NCI-H1417 (cell line): ENCODE measurements around the gene ADGRF5.
A peak's percentile ranks its signal among the peaks of the same experiment; 100 is the strongest.
"Not testable (repeated sequence)": the region's sequence is repeated elsewhere in the genome, so short reads cannot be mapped to it uniquely, and the experiment has no call there.

ENCODE experiments used
- DNase-seq, 3 experiments: peaks; one replicate each; lab custom pipeline; 2025; lab: John Stamatoyannopoulos, UW

Gene ADGRF5

DNA sequence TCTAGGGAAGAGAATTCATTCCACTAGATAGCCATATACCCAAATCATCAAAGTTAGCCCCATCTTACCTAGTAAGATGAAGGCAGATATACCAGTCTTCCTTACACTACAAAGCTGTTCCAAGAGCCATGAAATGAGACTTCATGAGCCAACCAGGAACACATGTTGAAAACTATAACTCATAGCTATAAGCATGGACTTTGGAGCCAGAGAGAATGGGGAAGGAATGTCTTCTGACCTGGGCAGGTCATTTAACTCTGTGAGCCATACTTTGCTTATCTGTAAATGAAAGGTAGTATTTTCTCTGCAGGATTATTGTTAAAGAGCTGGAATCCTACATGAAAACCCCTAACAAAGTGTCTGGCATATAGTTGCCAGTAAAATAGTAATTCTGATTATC is 27.3 kb downstream of the ADGRF5 start:
- DNase-seq: no peak

DNA sequence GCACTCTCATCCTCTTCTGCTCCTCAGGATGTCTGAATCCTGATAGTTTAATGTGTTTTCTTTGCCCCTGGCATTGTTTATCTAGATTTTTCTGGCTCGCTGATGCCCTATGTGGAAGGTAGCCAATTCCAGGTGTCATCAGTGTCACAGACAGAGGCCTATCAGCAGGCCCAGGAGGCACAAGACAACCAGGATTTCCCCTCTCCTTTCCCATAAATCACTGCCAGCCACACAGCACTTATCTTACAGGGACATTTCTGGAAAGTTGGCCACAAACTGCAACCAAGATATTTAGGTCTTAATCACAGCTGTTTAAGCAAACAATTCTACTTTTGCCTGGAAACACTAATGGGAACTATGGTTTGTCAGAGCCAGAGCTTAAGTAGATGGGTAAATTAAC is 28.1 kb downstream of the ADGRF5 start:
- peak in 1 of 3 experiments; percentile 26 for DNase-seq

DNA sequence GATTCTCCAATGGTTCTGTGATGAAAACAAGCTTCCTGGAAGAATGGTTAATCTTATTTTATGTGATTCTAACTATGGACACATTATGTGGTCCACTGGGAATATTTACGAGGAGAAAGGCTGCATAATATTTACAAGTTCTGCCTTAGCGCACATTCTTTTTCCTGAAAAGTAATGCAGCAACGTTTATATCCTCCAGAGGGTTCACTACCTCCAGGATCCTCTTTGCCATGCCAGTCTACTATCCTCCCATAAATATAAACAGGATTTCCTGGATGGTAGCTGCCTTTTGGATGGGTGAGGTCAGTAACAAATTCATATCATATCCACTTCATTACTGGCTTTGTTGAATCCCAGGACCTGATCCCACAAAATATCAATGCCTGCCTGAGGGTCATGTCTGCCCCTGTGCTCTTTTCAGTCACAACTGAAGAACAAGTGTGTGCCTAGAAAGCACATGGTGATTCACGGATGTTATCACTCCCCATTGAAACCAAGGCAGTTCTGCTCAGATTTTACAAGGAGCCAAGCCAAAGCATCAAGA is 30.4 kb downstream of the ADGRF5 start:
- DNase-seq: no peak

DNA sequence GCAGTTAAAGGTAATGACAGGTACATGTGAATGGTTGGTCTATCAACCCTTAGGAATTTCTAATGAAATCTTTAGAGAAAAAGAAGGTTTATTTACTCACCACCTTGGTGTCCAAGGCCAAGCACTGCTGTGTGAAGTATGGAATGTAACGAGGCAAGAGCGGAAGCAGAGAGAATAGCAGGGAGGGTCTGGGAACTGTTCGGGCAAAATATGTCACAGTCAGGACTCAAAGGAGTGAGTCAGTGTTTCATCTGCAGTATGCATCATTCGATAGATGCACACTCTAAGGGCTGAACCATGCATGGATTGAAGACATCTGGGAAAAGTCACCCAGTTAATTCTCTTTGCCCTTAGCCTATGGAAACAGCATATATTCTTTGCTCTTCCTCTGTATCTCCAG is 33.2 kb downstream of the ADGRF5 start:
- no peak for DNase-seq

DNA sequence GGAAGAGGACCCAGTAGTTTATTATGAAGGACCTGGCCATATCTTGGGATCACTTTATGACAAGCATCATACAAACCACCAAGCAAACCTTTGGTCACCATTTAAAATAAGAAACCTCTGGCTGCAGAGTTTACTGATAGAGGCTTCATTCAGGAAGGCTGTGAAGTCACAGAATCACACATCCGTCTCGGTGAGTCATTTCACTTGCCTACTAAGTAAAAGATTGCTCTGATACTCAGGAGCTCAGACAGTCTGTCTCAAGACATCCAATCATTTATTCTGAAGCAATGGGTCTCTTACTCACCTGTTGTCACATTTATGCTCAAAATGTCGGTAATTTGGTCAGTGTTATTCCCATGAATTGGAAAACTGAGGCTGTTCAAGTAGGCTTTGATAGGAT is 33.7 kb downstream of the ADGRF5 start:
- DNase-seq: no peak

DNA sequence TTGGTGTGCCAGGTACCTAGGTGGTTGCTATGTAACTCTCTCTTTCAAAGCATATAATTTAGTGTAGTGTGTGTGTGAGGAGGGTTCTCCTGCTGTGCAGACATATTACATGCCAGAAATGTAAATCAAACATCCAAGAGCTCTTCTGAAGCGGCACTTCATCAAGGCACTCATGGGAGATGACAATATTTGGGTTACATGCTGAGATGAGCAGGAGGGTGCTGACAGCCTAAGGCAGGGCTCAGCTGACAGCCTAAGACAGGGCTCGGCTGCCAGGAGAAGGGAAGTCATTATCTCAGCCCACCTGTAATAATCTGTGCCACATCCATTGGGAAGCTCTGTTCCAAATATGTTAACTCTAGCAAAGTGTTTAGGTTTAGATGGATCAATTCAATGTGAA is 39.1 kb downstream of the ADGRF5 start:
- peak; percentile 84 to 99 (median 89) for DNase-seq

DNA sequence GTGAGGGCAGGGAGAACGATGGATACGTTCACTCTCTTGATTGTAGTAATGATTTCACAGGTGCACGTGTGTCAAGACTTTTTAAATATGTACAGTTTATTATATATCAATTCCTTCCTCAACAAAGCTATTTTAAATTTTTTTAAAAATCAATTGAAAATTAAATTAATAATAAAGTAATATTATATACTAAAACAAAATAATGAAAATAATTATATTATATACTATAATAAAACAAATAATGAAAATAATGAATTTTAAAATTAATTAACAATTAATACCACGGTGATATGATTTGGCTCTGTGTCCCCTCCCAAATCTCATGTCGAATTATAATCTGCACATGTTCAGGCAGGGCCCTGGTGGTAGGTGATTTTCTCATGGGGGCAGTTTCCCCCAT is 42.7 kb downstream of the ADGRF5 start:
- no peak for DNase-seq

DNA sequence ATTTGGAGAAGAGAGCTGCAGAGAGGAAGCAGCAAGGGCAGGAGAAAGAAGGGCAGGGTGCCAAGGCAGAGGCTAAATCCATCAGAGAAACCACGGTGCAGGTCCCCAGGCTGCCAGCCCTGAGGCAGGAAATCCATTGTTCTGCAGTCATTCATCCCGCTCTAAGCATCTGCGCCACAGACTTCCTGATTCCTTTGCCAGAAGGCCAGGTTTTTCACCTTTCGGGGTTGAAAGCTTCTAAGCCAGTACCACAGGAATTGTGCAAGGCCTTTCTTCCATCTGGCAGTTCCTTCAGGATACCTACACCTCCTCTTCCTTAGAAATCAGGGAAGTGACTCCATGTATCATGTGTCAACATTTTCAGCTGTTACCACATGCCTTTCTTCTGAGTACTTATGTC is 45.6 kb downstream of the ADGRF5 start:
- peak in 2 of 3 experiments; percentile 43 to 67 for DNase-seq

DNA sequence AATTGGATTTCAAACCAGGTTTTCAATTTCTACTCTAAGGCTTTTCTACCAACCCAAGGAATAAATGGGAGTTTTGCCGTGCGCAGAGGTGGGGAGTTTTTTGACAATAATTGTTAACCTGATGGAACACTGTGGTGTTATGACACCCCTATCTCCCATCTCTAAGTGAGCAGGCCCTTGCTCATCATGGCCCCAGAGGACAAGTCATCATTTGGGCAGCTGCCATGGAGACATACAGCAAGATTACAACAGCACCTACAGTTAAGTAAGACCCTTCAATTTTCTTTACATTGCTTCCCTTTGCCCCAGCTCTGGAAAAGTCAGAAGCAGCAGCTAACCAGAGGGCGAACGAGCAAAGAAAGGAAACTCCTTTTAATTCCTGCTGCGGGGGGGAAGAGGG is 54.3 kb downstream of the ADGRF5 start:
- no peak for DNase-seq

DNA sequence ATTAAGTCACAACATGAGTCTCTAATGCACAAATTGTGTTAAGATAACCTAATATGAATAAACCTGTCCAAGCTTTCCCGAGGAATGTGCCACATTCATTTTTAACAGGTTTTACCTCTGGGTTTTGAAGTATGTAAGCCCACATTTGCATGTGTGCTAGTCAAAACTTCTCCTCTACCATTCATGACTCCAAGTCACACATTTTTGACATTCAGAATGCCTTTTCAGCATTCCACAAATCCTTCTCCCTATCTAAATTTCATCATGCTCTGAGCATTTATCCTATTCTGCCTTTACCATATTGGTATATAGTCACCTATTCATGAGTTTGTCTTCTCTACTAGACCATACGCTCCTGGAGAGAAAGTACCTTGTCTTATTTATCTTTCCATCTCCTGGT is 56.5 kb downstream of the ADGRF5 start:
- no peak for DNase-seq

DNA sequence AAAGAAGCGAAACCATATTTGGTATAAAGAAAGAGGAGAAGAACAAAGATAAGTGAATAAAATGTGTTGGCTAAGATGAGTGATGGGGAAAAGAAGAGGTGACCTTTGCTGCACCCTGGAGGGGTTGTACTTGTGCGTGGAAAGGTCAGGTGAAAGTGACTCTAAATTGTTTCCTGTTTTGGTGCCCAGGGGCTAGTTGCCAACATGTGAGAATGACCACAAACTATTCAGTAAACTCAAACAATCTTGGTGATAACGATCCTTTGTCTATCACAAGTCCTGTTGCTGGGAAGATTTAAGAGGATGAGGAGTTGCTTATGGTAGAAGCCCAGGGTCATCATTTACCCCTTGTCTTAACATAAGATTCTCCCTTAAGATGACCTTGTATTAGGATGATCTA is 57.9 kb downstream of the ADGRF5 start:
- no peak for DNase-seq

DNA sequence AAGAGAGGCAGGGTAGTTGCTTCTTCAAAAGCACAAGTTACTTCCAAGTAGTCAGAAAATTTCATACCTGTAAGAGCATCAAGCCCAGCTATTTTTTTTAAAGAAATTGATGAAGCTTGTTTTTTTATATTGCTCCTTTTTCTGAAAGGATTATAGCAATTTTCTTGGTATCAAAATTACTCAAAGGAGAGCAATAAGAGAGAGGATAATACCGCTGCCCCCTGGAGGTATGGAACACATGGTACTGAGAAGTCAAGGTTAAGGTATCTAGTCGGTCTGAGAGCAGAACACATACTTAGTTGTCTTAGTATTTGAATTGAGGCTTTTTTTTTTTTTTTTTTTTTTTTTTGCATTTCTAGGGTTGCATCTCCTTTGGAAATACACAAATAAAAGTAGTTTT is 59.4 kb downstream of the ADGRF5 start:
- no peak for DNase-seq

DNA sequence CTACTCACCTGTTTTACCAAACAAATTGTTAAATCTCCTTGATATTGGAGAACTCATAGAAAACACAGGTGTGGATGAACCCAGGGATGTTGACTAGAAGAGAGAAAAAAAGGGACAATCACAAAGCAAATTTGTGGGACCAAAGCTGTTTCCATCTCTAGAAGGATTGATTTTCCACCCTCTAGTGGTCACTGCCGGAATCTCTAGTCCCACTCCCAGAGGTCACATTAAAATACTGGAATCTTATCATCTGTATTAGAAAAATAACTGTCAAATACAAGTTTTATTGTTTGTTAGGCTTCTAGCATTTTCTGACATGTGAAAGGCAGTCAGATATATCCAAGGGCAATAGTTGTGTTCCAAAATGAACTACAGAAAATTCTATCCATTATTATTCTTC is 65.8 kb downstream of the ADGRF5 start:
- DNase-seq: peak; percentile 6 to 41 (median 26)

DNA sequence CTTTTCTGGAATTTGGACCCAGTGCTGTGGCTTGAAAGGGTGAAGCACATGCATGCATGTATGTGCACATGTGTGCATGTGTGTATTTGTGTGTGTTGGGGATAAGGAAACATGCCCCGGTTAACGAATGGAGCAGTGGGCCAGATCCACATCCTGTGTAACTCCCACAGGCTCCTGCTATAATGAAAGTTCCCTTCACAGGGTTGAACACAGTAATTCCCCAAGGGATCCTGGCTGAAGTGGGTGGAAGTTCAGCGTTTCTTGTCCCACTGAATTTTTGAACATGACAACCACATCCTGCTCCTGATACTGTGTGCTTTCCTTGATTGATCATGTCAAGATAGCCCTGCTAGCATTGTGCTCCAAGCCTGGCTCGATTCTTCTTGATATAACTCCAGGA is 70.2 kb downstream of the ADGRF5 start:
- DNase-seq: not testable (repeated sequence)

DNA sequence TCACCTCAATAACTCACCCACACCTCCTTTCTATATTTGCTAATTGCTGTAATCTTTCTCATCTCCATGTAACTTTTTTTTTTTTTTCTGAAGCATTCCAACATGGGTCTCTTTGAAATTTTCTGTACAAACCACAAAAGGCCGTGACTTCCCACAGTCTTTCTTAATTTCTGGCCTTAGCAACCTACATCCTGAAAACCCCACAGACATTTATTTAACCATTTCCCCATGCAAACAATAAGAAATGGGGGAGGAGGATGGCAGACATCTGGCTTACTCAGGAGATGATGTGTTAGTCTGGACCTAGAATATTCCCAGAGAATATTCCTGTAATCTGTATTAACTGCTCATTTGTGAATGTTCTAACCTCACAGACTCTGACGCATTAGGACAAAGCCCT is 70.9 kb downstream of the ADGRF5 start:
- DNase-seq: no peak

DNA sequence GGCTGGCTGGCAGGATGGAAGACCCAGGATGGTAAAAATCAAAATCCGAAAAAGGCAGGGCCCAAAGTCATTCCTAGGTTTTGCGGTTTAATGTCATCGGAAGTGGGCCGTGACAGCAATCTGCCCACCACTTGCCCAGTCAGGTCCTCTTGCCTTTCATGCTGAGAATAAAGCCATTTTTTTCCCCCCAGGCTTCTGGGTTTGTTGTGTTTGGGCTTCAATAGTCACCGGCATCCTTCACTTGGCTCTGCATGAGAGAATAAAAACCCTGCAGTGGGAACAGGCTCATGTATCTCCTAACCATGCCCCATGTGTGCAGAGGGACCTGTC is 72.4 kb downstream of the ADGRF5 start:
- no peak for DNase-seq

DNA sequence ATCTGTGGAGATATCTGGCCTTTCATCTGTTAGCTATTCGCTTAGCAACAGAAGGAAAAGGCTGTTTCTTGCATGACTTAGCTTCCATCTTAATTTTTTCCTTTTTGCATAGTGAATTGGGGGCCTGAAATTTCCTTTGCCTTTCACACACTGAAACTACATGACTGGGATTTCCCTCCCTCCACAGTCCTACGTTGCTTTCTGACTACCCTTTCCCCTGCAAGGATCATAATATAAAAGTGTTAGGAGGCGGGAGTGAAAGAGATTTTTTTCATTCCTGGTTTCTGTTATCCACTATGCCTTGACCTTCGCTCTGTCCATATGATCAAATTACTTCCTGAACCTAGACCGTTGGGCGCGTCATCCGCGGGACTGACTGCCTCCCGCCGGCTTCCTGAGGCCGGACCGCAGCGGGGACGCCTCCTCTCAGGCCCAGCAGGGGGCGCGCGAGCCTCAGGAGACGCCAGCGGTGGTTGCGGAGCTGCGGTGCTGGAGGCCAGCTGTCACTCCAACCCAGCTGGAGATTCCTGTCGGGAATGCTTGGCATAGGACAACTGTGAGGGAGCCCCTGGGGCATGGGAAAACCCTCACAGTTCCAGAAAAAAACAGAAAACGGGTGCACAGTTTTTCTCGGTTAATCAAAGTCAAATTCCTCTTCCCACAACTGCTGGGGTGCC is 72.9 kb downstream of the ADGRF5 start:
- peak; percentile 61 to 84 (median 72) for DNase-seq

DNA sequence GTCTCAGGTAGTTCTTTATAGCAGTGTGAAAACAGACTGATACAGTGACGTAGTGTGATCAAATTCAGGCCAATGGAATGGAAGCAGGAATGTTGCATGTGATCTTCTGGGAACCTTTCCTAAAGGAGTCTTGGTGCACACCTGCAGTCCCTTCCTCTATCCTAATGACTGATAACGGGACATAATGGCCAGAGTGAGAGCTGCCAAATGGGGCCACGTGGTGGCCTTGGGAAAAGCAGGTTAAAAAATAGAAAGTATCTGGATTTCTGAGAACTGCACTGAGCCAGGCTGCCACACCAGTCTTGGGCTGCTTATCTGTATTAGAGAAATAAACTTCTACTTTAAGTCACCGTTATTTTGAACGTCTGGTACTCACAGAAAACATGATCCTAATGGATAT is 76.6 kb downstream of the ADGRF5 start:
- DNase-seq: no peak

DNA sequence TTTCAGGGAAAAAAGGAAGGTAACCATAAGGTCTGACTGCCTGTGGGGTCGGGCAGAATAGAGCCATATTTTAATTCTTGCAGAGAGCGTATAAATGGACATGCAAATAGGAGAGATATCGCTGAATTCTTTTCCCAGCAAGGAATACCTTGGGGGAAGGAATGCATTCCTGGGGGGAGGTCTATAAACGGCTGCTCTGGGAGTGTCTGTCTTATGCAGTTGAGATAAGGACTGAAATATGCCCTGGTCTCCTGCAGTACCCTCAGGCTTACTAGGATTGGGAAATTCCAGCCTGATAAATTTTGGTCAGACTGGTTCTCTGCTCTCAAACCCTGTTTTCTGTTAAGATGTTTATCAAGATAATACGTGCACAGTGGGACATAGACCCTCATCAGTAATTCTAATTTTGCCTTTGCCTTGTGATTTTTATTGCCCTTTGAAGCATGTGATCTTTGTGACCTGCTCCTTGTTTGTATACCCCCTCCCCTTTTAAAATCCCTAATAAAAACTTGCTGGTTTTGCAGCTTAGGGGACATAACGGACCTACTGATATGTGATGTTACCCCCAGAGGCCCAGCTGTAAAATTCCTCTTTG is 79.4 kb downstream of the ADGRF5 start:
- not testable (repeated sequence) for DNase-seq

DNA sequence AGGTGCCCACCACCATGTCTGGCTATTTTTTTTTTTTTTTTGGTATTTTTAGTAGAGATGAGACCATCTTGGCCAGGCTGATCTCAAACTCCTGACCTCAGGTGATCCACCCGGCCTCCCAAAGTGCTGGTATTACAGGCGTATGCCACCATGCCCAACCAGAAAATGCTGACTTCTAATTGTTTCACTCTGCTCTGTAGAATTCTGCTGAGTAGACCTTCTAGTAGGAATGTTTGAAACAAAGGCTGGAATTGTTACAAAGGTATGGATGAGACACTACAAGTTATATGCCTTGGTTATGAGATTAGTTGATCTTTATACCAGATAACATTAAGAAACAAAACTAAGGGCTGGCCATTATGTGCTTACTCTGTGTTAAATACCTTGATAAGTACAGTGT is 83.7 kb downstream of the ADGRF5 start:
- no peak for DNase-seq

DNA sequence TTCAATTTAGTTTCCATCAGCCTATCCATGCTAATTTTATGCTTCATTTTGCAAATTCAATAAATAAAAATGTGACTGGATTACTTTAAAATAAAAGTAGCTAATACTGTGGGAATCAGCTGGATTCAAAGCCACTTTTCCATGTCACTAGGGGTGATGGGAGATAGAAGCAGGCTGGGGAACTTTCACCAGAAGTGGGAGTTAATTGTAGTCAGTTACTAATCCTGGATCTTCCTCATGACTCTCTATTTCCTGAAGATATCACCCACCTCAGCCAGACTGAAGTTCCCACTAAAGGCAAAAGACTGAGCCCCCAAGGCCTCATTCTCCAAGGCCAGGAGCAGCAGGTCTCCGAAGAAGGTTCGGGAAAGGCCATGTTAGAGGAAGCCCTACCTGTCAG is 86.7 kb downstream of the ADGRF5 start:
- not testable (repeated sequence) for DNase-seq

DNA sequence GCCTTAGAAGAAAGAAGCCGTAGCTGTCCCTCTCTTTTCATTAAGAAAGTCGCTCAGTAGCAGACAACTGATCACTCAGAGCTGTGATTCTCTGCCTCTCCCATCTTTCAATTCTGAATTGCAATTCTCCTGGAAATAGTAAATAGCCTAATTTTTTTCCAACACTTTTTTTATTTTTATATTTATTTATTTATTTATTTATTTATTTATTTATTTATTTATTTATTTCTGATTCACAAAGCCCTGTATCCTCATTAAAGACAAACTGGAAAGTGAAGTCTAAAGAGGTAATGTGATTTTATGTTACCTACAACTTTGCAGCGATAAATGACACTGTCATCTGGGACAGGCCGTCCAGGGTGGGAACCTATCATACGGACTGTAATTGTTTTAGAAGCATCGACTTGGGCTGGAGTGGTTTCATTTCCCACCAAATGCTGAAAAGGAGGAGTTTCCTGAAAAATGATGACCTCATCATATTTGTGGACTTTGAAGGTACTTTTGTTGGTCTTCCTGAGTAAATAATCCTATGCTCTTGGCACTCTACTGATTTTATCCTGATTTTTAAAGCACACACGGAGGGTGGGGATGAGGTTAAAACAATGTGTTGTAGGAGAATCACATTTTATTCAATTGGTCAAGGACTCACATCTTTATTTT is 87.4 kb downstream of the ADGRF5 start:
- DNase-seq: not testable (repeated sequence)

DNA sequence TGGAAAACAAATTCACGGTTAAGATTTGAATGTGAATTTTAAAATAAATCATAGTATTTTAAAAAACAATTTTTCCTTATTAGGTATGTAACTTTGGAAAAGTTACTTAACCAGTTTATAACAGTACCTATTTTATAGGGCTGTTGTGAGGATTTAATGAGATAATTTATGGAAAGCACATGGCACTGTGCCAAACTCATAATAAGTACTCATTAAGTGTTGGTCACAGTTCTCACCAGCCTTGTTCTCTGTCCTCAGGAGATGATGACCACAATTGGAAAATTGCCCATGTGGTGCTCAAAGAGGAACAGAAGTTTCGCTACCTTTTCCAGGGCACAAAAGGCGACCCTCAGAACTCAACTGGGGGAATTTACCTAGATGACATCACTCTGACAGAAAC is 88.9 kb downstream of the ADGRF5 start:
- DNase-seq: peak in 1 of 3 experiments; percentile 26
